ENCODE results near the gene ARHGAP30.
"Not testable (repeated sequence)": the region's sequence is repeated elsewhere in the genome, so short reads cannot be mapped to it uniquely, and the experiment has no call there.

The ARHGAP30 gene

DNA sequence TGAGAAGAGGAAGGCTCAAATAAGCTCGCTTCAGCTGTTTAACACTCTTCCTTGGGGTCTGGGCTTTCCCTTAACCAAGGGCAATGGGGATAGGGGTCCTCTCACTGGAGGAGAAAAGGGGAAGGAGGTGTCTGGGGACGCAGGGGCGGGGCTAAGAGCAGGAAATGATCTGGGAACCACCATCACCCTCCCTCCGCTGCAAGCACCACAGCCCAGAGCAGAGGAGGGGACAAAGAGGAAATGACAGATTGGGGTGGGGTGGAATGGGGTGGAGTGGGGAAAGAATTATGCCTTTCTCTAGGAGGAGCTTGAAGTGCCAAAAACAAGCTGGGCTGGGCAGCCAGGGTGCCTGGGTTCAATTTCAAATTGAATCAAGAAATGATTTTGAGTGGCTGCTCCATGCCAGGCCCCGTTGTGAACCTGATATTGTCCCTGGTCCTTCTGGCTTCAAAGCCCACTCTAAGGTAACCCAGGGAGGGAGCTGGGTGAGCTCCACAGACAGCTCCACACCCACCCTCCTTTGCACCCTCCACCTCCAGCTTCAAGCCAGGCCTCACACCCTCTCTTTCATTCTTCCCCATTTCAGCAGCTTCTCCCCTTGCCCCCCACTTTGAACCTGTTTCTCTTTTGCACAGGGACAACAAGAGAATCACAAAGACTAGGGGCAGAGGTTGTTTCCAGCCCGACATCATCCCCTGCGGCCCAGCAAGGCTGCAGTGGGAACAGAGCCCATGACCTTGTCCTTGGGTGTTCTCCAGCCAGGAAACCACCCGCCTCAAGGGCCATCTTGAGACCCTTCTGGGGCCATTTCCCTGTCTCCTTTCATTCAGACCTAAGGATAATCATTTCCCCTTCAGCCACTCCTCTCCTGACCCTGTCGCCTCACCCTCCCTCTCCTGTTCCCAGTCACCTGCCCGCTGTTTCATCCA, 1.1 kb downstream of the ARHGAP30 start:
- peak; percentile 63 for DNase-seq (ENCODE audit: low read depth)

DNA sequence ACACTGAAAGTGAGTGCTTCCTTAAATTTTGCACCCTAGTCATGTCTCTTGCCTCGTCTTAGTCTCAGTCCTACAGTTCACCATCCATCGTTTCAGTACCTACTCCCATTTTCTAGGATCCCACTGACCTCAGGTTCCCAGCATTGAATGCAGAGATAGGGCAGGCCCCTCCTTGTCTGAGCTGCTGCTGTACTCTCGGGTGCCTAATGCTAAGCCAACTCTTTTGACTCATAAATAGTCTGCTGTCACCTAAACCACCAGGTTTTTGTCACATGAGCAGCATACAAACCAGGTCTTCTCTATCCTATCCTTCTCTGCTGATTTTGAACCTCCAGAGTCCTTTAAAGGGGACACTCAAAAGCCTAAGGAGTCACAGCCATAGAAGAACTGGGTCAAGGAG, 3.0 kb downstream of the ARHGAP30 start:
- DNase-seq (ENCODE audit: low read depth) = no peak

DNA sequence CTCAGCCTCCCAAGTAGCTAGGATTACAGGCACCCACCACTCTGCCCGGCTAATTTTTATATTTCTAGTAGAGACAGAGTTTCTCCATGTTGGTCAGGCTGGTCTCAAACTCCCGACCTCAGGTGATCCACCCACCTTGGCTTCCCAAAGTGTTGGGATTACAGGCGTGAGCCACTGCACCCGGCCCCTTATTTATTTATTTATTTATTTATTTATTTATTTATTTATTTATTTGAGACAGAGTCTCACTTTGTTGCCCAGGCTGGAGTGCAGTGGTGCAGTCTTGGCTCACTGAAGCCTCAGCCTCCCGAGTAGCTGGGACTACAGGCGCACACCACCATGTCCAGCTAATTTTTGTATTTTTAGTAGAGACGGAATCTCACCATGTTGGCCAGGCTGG, 4.0 kb downstream of the ARHGAP30 start:
- DNase-seq (ENCODE audit: low read depth) = not testable (repeated sequence)

DNA sequence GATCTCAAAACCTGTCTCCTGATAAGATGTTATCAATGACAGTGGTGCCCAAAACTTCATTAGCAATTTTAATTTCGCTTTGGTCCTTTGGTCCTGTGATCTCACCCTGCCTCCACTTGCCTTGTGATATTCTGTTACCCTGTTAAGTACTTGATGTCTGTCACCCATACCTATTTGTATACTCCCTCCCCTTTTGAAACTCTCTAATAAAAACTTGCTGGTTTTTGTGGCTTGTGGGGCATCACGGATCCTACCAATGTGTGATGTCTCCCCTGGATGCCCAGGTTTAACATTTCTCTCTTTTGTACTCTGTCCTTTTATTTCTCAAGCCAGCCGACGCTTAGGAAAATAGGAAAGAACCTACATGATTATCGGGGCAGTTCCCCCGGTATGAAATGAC, 5.8 kb downstream of the ARHGAP30 start:
- not testable (repeated sequence) for DNase-seq (ENCODE audit: low read depth)

DNA sequence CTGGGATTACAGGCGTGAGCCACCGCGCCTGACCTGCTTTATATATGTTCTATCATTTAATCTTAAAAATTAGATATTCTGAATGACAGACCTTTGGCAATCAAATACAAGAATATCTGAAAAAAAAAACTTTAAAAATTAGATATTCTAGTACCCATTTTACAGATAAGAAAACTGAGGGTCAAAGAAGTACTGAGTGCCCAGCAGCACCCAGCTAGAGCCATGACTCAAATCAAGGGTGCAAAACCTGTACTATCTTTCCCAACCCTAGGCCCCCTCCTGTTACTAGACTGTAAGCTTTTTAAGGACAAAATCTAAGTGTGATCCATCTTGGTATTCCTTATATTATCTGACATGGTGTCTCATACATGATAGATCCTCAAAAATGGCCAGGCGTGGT, 8.3 kb downstream of the ARHGAP30 start:
- no peak for DNase-seq (ENCODE audit: low read depth)

DNA sequence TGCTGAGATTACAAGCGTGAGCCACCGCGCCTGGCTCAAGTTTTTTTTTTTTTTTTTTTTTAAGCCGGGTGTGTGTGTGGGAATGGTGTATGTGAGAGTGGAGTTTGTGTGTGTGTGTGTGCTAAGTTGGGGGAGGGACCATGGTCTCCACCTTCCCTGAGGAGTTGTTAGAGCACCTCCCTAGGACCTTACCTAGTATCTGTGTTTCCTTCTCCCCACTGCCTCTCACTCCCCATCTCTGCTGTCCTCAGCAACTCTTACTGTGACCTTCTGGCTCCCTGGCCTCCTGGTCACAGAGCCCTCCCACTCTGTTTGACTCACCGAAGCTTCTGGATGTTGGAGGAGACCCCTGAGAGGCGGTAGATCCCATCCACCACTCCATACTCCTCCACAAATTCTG, 10.4 kb downstream of the ARHGAP30 start:
- no peak for DNase-seq (ENCODE audit: low read depth)

DNA sequence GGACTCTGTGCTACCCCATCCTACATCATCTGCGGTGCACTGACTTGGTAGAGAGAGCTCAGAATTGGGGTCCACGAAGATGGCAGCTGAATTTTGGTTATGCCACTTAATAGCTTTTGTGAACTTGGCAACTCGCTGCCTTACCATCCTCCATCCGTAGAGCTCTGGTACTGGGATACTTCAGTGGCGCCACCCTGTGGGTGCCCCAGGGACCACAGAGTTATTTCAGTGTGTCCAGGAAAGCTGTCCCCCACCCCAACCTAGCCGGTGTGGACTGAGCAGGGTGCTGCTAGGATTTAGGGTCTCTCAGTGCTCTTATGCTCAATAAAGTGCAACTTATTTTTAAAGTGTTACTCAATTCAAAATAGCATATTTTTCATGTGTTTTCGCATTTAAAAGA, 14.9 kb downstream of the ARHGAP30 start:
- no peak for DNase-seq (ENCODE audit: low read depth)

DNA sequence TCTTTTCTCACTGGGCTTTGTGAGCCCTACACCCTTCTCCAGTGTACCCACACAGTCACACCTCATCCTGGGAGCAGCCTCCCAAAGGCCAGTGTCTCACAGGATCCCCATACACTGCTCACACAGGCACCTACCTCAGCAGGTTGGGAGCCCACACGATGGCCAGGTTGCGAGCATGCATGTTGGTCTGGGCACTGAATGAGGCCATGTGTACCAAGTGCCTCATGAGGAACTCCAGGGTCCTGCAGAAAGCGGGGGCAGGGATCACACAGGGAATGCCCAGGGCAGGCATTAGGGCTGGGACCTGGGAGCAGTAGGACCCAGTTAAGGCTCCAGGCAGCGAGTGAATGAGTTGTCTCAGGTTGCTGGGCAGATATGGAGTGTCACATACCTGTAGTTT, 15.5 kb downstream of the ARHGAP30 start:
- DNase-seq (ENCODE audit: low read depth) = no peak

DNA sequence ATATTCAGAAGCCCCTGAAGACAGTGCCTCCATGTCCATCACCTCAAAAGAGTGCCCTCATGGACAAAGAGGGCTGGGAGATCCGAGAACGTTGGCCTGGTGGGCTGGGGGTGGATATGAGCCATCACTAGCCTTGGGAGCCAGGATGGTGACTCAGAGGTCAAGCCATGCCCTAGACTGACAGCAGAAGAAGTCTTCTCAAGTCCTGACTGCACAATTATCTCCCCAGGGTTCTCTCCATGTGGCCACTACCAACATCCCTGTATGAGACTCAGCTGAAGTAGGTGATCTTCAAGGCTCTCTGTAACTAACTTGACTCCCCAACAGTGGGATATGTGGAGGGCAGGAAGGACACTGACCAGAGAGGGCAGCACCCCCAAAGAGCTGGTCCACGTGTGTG, 16.8 kb downstream of the ARHGAP30 start:
- no peak for DNase-seq (ENCODE audit: low read depth)

DNA sequence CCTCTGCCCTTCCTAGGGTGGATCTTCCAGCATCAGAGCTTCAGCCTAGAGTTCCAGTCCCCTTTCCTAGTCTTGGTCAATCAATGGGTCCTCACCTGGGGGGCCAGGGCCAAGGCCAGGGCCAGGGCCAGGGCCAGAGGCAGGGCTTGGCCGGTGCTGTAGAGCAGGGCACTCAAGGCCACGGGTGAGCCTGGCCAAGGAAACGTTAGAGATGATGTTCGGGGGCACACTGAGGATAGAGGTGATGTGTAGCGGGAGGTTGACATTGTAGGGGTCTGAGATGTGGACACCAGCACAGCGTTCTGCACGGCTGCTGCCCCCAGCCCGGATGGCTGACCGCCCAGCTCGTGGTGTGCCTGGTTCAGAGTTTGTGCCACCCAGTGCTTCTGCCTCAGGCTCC, 18.5 kb downstream of the ARHGAP30 start:
- no peak for DNase-seq (ENCODE audit: low read depth)

DNA sequence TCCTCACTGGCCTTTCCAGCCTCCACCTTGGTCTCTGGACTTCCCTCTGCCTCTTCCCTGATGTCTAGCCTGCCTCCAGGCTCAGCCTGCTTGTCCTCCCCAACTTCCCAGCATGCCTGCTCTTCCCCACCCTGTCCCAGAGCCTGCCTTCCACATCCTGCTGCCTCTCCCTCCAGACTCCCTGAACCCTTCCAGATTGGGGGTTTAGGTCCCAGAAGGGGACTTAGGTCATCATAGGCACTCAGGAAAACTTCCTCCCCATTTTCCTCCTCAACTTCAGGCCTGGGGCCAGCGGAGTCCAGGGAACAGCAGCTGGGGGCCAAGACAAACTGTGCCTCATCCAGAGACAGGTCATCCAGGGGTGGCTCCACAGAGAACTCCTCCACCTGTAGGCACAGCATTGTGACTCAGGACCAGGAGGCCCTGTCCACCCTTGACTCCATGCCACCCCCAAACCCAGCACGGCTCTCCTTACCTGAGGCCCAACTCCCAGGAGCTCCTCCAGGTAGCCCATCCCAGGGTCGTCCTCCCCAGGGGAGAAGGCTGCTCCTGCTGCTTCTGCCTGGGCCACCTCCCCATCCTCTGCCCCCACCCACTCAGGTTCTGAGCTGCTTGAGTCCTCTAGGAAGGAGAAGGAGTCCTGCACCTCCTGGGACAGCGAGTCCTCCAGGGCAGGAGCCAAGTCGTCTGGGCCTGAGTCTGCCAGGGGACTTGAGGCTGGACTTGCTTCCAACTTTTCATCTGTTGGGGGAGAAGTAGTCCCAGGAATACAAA, 20.6 kb downstream of the ARHGAP30 start:
- no peak for DNase-seq (ENCODE audit: low read depth)

DNA sequence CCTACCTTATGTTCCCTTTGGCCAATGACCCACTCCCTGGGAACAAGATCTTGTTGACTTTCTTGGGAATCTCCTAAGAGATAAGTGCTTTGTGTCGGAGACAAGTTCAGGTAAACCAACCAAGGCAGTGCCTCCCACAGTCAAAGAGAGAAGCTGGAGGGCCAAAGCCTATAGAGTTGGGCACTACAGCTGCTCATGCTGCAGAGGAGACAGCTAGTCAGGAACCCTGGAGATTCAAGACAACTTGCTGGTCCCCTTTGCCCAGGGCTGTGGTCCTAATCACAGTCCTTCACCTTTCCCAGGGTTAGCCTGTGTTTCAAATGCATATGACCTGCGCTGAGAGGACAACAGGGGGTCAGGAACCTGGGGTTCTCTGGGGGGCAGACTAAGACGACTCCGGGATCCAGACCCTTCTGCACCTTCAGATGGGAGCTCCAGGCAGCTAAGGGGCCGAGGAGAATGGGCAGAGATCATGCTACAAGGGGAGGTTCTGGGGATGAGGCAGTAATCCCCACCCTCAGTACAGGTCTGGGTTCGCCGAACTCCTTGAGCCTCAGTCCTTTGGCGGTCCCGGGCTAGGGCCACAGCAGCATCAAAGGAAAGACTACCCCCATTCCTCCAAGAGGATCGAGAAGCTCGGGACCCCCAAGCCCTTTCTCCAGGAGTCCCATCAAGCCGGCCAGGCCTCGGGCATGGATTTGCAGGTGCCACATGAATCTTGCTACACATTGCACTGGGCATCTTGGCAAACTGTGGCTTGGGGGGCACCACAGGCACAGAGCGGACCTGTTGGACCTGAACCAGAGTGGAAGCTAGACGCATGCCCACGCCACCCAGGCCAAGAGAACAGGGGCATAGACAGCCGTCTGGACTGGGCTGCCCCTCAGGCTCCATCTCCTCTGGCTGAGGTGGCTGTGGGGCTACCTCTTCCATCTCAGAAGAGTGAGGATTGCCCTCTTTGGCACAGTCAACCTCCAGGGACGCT, 22.0 kb downstream of the ARHGAP30 start:
- DNase-seq (ENCODE audit: low read depth) = no peak

DNA sequence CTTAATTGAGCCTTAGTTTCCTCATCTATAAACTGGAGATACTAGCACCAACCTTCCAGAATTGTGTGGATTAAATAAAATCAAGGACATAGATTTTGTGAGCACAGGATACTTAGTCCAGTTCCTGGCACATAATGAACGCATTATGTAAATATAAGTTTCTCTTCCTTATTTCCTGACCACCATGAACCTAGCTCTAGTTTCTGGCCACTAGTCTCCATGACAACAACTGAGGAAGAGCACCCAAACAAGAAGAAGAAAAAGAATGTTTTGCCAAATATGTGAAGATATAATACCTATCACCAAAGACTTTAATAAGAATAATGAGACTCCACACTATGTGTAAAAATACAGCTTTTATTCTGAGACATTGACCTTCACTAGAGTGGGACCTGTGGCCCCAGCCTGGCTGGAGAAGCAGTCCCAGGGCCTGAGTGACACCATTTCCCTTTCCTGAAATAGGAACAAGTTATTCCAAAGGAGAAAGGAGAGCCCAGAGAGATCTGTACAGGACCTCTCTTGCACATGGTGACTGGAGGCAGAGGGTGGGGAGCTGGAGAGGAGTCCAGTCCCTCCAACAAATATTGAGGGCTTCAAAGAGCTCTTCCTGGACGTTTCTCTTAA, 23.0 kb downstream of the ARHGAP30 start:
- DNase-seq (ENCODE audit: low read depth) = no peak

DNA sequence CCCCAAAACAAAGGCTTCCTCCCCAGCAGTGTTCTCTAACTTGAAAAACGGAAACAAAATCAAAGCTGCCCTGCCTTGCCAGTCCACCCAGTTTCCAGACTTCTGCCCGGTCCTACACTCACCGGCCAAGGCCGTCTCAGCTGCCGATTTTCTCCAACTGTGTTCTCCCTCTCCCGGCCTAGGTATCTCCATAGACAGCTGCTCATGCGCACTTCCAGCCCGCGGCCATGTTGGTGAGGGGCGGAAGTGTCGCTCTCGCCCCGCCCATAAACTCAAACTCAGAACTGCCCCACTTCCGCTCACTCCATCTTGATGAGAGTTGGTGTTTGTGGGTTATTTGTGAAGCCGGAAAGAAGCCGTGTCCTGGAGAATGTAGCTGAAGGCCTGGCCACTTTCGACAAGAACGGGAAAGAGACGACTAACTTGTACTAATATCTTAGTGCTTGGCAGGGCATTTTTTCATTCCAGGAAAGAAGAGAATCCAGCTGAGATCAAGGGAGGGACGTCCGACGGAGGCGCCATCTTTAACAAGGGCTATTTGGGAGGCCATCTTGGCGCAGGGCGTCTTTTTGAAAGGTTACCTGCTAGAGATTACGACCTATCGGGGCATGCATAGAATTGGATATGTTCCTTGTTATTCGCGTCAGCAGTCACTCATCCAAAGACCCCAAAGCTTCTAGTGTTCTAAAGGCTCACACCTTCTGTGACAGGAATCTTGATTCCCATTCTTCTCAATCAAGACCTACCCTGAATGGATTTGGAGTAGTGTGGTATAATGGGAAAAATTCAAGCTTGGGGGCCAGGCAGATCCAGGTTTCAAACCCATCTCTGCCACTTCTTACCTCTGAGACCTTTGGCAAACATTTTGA, 23.7 kb downstream of the ARHGAP30 start, which contains the start of gene USF1:
Gene USF1, minus strand, starts transcription at position 242 of the 869 bp plus-strand sequence. CDS start 2,702 bp downstream, outside the sequence.
- DNase-seq (ENCODE audit: low read depth) = peak; percentile 86

DNA sequence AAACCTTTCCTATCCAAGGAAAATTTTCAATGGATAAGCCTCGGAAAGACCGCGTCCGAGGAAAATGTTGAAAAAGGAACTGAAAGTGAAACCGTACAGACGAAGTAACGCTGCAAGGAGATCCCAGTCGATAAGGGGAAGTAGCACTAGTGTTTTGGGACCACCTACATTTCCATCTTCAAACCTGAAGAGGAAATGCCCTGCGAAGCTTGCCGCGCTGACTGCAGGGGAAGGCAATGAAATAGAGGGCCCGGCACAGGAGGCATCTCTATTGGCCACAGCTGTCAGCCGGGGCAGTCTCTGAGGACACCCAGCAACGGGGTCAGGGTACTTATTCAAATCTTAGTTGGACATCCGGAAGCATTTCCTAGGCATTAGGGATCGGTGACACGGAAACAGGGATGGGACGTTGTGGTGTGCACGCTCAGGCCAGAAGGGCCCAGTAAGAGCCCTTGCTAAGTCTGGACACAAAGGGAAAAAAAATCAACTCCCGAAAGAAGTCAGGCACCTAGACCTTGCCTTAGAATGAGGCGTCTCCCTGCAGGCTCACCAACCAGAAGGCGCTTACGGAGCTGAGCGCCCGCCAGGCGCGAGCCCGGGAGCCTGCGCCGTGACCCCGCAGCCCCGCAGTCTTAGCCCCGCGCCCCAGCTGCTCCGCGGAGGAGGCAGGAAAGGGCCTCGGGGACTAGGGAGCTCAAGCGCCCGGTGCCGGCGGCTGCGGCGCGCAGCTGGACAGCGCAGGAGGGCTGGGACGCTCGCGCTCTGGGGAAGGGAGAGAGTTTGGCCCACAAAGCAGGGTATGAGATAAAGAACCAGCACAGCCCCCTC, 24.6 kb downstream of the ARHGAP30 start:
- no peak for DNase-seq (ENCODE audit: low read depth)

DNA sequence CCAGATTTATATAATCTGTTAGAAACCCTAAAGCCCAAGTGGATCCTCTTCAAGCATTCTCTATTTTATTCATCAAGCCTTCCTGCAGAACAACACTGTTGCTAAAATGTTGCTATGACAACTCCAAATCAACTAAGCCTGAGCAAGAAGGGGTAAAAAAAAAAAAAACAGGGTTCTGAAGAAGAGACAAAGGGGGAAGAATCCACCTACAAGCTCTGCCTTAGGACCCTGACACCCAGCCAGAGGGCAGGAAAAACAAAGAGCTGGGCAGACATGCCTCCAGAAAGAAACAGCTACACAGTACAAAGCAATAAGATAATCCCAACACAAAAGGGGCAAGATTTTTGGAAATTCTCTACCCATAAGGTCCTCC, 25.2 kb downstream of the ARHGAP30 start:
- DNase-seq (ENCODE audit: low read depth) = no peak

DNA sequence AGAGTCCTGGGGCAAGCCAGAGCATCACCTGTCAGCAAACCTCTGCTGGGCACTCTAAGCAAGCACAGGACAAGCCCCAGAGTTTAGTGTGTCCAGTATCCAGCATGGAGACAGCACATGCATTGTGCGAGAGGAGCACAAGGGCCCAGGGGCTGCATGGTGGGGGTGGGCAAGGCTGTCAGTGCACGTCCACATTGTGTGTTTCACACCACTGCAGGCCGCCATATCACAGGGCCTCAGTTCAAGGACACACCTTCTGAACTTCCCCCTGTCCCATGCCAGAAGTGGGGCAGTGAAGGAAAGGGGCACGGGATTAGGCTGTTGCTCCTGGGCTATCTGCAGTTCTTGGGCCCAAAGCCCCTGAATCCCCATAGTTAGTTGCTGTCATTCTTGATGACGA, 30.1 kb downstream of the ARHGAP30 start:
- DNase-seq (ENCODE audit: low read depth) = no peak

DNA sequence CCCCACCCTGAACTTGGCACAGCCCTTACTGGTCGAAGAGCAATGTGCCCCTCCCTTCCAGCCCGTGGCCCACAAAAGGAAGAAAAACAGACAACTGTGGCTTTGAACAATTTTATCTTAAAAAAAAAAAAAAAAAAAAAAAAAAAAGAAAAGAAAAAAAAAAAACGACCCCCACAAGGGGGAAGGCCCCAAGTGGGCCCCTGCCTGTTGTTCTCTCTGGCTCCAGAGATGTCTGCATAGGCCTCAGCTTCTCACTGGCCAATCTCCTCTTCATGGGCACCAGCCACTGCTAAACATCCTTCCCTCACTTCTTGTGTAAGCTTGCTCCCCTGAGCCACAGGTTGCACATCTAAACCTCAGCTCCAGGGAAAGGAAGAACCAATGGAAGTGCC, 30.5 kb downstream of the ARHGAP30 start:
- no peak for DNase-seq (ENCODE audit: low read depth)

DNA sequence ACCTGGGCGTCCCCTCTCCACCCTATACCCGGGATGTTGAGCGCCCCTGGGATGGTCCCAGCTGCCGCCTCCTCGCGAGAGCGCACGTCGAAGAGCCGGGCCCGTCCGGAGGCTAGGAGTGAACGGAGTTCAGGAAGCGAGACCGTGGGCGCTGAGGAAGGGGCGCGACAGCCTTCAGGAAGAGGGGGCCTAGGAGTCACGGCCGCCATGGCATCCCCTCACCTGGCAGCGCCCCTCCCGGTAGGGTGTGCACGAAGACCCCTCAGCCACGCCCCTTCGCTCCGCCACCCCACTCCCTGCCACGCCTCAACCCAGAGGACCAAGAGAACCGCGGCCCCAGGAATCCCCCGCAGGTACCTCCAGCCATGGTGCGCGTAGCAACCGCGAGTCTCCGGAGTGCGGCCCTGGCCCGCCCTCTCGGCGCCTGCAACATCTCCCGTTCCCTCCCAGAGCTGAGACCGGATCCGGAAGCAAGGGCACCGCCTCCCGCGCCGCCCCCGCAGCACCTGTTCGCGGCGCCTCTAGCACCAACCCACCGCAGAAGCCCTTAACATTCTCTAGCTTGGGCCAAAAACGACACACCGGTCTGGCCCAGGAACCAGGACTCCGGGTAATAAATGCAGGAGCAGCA, 31.1 kb downstream of the ARHGAP30 start, which contains the start of gene TSTD1:
Gene TSTD1, minus strand, starts transcription at position 442 of the 631 bp plus-strand sequence. Its CDS starts 75 bp downstream, at position 367.
- DNase-seq (ENCODE audit: low read depth) = peak; percentile 84
